Activated CD8-positive, alpha-beta memory T cell treated with anti-CD3 and anti-CD28 coated beads, Interleukin-2, amount 50 U/mL, for 1 hour (primary cell): ENCODE results near the gene CCHCR1.
"Not testable (repeated sequence)": the region's sequence is repeated elsewhere in the genome, so short reads cannot be mapped to it uniquely, and the experiment has no call there.

Experiments
- DNase-seq: peaks from one replicate; pipeline ENCODE4 v3.0.0-alpha.2; 2020; ENCODE audit errors: extremely low read depth

The CCHCR1 gene, protein sequence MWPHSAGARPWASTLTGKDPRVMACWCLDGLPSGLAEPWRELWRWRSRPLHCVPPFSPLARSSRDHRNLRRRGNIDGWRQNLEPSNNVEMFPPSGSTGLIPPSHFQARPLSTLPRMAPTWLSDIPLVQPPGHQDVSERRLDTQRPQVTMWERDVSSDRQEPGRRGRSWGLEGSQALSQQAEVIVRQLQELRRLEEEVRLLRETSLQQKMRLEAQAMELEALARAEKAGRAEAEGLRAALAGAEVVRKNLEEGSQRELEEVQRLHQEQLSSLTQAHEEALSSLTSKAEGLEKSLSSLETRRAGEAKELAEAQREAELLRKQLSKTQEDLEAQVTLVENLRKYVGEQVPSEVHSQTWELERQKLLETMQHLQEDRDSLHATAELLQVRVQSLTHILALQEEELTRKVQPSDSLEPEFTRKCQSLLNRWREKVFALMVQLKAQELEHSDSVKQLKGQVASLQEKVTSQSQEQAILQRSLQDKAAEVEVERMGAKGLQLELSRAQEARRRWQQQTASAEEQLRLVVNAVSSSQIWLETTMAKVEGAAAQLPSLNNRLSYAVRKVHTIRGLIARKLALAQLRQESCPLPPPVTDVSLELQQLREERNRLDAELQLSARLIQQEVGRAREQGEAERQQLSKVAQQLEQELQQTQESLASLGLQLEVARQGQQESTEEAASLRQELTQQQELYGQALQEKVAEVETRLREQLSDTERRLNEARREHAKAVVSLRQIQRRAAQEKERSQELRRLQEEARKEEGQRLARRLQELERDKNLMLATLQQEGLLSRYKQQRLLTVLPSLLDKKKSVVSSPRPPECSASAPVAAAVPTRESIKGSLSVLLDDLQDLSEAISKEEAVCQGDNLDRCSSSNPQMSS

DNA sequence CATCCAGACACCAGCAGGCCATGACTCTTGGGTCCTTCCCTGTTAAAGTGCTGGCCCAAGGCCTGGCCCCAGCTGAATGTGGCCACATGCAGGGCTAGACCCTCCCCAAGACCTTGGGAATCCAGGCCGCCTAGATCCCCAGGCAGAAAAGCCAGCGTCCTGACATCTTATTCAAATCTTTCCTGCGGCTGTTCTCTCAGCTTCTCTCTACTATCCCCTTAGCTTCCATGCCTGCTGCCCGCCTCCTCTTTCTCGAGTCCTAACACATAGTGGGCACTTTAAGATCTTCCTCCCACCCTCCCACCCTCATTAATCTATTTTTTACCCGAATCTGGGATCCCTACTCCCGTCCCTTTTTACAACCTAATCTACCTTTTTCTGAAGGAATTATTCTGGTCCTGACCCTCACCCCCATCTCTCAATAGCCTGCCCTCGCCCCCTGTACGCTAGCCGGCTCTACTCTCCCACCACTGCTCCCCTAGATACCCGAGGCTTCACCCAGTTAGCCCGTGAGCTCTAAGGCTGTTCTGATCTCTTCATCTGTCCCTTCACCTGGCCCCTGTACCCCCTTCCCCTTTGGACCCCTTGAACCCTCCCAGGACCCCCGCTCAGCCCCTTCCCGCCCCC, at the start of gene CCHCR1:
CCHCR1 (minus strand) TSS at position 290 of the 627 bp plus-strand sequence; CDS start at position 88, 202 bp downstream.
- no peak for DNase-seq

- DNase-seq, result no peak
Observed at GRCh38 chr6:31205638-31206037, 48.0 kb upstream of the CCHCR1 start.

DNA sequence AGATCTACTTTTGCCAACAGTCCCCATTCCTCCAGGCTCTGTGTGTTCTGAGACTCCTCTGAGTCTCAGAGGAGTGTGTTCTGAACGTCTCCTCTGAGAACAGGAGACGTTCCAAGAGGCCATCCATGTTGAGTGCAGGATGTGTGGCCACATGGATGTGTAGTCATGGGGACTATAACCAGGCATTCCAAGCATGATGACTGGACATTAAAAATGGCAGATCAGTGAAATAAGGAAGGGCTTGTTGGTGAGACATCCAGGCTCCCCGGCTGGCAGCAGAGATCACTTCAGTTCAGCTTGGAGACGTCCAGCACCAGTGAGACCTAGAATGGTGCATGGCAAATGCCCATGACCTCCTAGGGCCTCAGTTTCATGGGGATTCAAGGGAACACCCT, 47.1 kb upstream of the CCHCR1 start:
- DNase-seq, result no peak

DNA sequence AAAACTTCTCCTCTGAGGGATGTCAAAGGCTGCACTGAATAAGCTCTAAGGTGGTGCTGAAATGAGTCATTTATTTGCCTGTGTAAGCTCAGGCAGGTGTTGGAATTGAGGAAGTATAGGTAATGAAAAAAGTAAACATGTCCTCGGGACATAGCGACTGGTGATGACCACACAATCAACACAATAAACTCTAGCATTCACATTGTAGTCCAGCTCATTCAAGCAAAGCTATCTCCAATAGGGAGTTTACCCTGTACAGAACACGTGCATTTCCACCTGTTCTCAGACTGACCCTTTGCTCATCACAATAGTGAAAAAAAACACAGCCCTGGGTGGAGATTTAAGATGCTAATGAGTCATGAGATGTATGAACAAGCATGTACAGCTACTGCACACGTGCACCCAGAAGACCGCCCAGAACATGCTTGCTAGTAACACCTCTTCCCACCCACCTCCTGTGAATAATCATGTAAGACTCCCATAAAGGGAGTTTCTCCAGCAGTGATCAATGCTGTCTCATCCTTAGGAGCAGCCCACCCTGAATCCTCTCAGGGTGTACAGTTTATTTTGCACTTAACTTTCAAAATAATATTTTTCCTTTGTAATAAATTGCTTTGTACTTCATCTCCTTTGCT, 45.9 kb upstream of the CCHCR1 start:
- peak; percentile 34 for DNase-seq

GRCh38 chr6:31202259-31203166, 44.9 kb upstream of the CCHCR1 start:
- no peak for DNase-seq

GRCh38 chr6:31199105-31199452, 41.5 kb upstream of the CCHCR1 start:
- DNase-seq, result not testable (repeated sequence)

GRCh38 chr6:31197559-31198305, 40.1 kb upstream of the CCHCR1 start:
- peak; percentile 93 for DNase-seq

DNA sequence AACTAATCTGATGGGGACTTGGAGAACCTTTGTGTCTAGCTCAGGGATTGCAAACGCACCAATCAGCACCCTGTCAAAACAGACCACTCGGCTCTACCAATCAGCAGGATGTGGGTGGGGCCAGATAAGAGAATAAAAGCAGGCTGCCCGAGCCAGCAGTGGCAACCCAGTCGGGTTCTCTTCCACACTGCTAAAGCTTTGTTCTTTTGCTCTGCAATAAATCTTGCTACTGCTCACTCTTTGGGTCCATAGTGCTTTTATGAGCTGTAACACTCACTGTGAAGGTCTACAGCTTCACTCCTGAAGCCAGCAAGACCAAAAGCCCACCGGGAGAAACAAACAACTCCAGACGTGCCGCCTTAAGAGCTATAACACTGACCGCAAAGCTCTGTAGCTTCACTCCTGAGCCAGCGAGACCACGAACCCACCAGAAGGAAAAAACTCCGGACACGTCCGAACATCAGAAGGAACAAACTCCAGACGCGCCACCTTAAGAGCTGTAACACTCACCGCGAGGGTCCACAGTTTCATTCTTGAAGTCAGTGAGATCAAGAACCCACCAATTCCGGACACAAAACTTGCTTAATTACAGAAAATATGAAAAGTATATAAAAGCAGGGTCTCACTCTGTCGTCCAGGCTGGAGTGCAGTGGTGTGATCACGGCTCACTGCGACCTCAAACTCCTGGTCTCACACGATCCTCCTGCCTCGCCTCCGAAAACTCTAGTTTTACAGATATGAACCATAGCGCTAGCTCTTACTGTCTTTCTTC, 38.8 kb upstream of the CCHCR1 start:
- not testable (repeated sequence) for DNase-seq

DNA sequence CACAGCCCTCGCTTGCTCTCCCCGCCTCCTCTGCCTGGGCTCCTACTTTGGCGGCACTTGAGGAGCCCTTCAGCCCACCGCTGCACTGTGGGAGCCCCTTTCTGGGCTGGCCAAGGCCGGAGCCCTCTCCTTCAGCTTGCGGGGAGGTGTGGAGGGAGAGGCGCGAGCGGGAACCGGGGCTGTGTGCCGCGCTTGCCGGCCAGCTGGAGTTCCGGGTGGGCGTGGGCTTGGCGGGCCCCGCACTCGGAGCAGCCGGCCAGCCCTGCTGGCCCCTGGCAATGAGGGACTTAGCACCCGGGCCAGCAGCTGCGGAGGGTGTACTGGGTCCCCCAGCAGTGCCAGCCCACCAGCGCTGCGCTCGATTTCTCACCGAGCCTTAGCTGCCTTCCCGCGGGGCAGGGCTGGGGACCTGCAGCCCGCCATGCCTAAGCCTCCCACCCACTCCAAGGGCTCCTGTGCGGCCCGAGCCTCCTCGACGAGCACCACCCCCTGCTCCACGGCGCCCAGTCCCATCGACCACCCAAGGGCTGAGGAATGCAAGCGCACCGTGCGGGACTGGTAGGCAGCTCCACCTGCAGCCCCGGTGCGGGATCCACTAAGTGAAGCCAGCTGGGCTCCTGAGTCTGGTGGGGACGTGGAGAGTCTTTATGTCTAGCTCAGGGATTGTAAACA, 37.8 kb upstream of the CCHCR1 start:
- not testable (repeated sequence) for DNase-seq

DNA sequence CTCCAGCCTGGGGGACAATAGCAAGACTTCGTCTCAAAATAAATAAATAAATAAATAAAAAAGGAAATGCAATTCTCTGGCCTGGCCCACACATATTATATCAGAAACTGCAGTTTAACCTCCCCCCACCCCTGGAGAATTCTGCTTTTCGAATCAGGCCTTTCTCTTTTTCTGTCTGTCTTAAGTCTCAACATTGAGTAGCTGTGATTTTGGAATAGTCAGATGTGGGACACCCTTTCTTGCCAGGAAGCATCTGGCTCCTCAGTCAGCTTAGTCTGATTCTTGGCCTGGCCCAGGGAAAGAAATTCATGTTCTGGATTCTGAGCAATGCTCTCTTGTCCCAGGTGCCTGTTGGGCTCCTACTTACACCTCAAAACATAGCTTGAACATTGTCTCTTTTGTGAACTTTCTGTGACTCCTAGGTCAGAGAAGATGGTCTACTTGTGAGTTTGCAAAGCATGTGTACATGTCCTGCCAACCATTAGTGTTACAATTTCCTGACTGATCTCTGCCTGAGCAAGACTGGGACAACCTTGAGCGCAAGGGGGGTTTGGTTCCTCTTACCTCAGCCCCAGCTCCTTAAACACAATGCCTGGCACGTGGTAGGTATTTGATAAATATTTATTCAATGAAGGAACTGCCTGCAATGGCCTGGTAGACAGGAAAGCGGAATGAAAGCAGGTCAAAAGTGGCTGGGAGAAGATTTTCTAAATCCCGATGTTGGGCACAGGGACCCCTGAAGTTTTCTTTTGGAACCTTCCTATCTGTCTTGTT, 36.6 kb upstream of the CCHCR1 start:
- DNase-seq, result no peak

GRCh38 chr6:31193206-31193605, 35.6 kb upstream of the CCHCR1 start:
- no peak for DNase-seq

DNA sequence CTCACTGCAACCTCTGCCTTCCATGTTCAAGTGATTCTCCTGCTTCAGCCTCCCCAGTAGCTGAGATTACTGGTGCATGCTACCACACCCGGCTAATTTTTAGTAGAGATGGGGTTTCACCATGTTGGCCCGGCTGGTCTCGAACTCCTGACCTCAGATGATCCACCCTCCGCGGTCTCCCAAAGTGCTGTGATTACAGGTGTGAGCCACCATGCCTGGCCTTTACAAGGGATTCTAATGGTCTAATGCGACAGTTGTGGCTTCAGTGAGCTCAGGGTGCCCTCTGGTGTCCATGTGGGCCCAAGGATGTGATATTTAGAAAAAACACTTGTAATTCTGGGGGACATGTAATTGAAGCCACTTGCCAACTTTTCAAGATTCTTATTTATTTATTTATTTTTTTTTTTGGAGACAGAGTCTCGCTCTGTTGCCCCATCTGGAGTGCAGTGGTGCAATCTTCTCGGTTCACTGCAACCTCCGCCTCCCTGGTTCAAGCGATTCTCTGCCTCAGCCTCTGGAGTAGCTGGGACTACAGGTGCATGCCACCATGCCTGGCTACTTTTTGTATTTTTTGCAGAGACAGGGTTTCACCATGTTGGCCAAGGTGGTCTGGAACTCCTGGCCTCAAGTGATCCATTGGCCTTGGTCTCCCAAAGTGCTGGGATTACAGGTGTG, 35.0 kb upstream of the CCHCR1 start:
- not testable (repeated sequence) for DNase-seq

- no peak for DNase-seq
Observed at GRCh38 chr6:31190488-31190887, 32.9 kb upstream of the CCHCR1 start.

DNA sequence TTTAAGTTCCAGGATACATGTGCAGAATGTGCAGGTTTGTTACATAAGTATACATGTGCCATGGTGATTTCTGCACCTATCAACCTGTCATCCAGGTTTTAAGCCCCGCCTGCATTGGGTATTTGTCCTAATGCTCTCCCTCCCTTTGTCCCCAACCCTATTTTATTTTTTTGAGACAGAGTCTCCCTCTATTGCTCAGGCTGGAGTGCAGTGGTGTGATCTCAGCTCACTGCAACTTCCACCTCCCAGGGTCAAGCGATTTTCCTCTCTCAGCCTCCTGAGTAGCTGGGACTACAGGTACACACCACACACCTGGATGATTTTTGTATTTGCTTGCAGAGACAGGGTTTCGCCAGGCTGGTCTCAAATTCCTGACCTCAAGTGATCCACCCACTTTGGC, 31.6 kb upstream of the CCHCR1 start:
- DNase-seq, result not testable (repeated sequence)

GRCh38 chr6:31187780-31188194, 30.2 kb upstream of the CCHCR1 start:
- DNase-seq, result no peak

DNA sequence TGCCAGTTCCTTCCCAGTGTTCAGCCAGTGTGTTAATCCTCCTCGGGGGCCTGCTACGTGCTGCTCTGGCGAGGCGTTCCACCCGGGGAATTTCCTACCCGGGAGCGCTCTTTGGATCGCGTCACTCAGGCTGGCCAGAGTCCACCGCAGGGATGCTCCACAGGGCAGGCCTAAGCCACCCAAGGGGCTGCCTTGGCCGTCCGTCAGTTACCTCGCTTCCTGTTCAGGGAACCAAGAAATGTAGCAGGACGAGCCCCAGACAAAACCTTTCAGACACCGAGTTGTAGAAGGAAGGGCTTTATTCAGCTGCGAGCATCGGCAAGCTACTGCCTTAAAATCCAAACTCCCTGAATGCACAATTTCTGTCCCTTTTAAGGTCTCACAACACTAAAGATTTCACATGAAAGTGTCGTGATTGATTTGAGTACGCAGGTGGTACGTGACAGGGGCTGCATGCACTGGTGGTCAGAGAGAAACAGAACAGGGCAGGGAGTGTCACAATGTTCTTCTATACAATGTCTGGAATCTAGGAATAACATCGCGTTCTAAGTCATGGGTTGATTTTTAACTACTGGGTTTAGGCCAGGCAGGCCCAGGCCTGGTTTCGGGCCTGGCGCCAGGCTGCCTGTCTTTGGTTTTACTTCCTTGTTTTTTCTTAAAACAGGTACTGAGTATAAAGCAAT, 28.6 kb upstream of the CCHCR1 start:
- DNase-seq, result no peak

- not testable (repeated sequence) for DNase-seq
Observed at GRCh38 chr6:31185695-31186051, 28.1 kb upstream of the CCHCR1 start.
